Naive thymus-derived CD8-positive, alpha-beta T cell (primary cell): Measurements from ENCODE around the gene ATP5F1D. TPM values are rescaled to one million over a fixed set of nuclear protein-coding genes. Genes with fewer than 3 reads are reported as not detected.
A peak's percentile ranks its signal among the peaks of the same experiment; 100 is the strongest.

Source experiments
- ATAC-seq, 2 donors: fragments of 150-1000 bp; cut with Tn5 transposase in 1 of 2; sonication (Bioruptor Pico), chemical (Tn5 transposase) in 1 of 2; 1 replicate in 1 of 2; 2 replicates in 1 of 2; pipeline ENCODE4 v1.10.0; 2021; ENCODE audit warnings: mild to moderate bottlenecking in 2 of 2, moderate library complexity in 2 of 2
- POLR2A ChIA-PET: fragments of 350-600 bp; sonication (Branson Sonifier 250); formaldehyde crosslinking; loops from one replicate; lab custom pipeline; 2021; ENCODE audit warnings: antibody characterized with exemption; lab: Charles Lee
- DNase-seq, 10 donors: peaks; one replicate each; pipeline versions ENCODE4 v3.0.0 to v3.0.0-alpha.2; 2020 to 2022
- H3K27ac Mint-ChIP-seq, 10 donors: one replicate each; pipeline ENCODE4 v1.8.0; 2020 to 2022; ENCODE audit warnings: mild to moderate bottlenecking in 10 of 10, mixed read lengths in 10 of 10, moderate library complexity in 4 of 10, inconsistent platforms in 1 of 10
- H3K27me3 Mint-ChIP-seq, 5 donors: one replicate each; pipeline ENCODE4 v1.8.0; 2021 to 2022; ENCODE audit warnings: mixed read lengths in 5 of 5
- H3K36me3 Mint-ChIP-seq, 3 donors: one replicate each; pipeline ENCODE4 v1.8.0; 2020 to 2022; ENCODE audit warnings: mixed read lengths in 3 of 3, mild to moderate bottlenecking in 2 of 3, inconsistent platforms in 1 of 3
- H3K4me1 Mint-ChIP-seq, 4 donors: one replicate each; pipeline ENCODE4 v1.8.0; 2021 to 2022; ENCODE audit warnings: mixed read lengths in 4 of 4
- H3K4me3 Mint-ChIP-seq, 10 donors: one replicate each; pipeline ENCODE4 v1.8.0; 2020 to 2022; ENCODE audit warnings: mild to moderate bottlenecking in 10 of 10, mixed read lengths in 10 of 10, moderate library complexity in 6 of 10, inconsistent platforms in 1 of 10
- H3K9me3 Mint-ChIP-seq, 9 donors: one replicate each; pipeline ENCODE4 v1.8.0; 2020 to 2022; ENCODE audit warnings: mixed read lengths in 9 of 9, mild to moderate bottlenecking in 3 of 9, inconsistent platforms in 1 of 9, moderate library complexity in 1 of 9
- polyA plus RNA-seq, 3 donors: library from polyadenylated mRNA; unstranded; fragments of 300-500 nt; fragmentation: Illumina TruSeq; gene quantifications; one replicate each; pipeline ENCODE4 v1.2.3, GENCODE V29; 2021
- total RNA-seq, 8 experiments: library from RNA in 2 of 8; stranded (reverse) in 2 of 8; gene quantifications; one replicate each; pipeline ENCODE4 v1.2.3 and lab custom pipeline; 2021 to 2026

The ATP5F1D gene
- total and polyA plus RNA-seq, 5 experiments from 2014 or later: 83.9 to 264 (median 214) TPM

DNA sequence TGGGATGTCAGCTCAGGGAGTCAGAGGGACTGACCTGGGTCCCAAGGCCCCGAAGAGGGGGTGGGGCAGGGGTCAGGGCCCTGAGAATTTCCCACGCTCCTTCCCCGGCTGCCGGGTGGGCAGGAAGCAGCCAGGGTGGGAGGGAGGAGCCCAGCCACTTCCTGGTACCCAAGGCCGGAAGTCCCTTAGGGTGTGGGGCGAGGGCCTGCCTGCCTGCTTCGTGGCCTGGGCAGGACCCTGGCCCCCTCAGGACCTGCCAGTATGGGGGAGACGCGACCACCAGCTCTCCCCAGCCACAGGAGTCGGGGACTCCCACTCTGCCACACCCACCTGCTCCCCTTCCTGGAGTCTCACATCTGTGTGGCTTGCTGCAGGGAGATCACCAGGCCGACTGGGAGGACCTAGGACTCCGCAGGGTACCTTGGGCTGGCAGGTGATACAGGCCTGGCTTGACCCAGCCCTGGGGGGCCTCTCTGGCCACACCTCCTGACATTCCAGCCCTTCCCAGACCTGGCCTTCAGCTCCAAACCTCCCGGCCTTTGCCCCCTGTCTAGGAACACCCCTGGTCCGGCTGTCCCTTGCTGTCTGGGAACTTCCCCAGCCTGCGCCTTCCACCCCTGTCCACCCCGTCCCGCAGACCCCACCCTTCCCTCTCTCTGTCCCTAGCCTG lies 17.8 kb downstream of the ATP5F1D start:
- peak; percentile 50 to 87 (median 69) for DNase-seq
- Mint-ChIP-seq H3K4me3 (peak overlapping the region; percentile 80 to 97 (median 88)), H3K27me3 (peaks cover 0 to 2% (median 0%) of the 10 kb centered on the region in 5 donors), H3K9me3 (no peaks in the 10 kb centered on the region), H3K4me1 (peaks cover 27 to 72% (median 66%) of the 10 kb centered on the region in 4 donors), H3K36me3 (peaks cover 0 to 25% (median 7%) of the 10 kb centered on the region in 3 donors), H3K27ac (peak overlapping the region; percentile 92 to 99 (median 99))
- POLR2A ChIA-PET: interaction anchor here (0.7 to 13.6 kb wide), 7 partner anchors 4 to 350 kb away, joined by 3 to 480 read pairs (median 5); partner anchors contain the start of genes CIRBP, FAM174C and MIDN
- ATAC-seq: peak; percentile 24 to 29

DNA sequence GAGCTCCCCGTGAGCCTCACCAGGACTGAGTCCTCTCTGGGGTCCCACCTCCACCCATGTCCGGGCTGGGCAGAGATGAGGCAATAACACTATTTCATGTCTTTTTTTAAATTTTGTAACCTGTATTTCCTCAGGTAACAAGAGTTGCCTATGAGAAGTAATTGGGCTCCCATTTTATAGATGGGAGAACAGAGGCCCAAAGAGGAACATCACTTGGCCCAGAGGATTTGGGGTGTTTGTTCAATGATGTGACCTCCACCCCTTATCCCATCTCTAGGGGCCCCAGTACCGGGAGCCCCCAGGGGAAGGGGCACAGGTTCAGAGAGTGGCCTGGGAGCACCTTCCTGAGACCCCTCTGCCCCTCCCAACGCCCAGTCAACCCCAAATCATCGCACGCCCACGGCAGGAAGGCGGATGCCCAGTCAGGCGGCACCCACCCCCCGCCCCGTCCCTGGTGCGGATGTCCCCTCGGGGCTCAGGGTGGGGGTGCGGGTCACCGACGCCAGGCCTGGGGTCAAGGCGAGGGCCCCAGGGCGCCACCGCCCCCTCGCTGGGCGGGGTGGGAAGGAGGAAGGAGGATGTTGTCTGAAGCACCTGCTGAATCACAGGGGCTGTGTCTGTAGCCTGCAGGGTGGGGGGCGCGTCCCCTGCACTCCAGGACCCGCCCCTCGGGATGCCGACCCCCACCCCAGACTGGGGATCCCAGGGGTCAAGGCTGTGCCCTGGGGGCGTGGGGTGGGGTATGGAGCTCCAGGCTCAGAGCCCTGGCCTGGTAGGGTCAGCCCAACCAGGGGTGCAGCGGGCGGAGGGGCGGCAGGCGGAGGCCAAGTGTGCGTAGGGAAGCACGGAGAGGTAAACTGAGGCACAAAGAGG lies 18.6 kb downstream of the ATP5F1D start:
- no peaks in the 10 kb centered on the region for H3K9me3 Mint-ChIP-seq
- peaks cover 0 to 19% (median 7%) of the 10 kb centered on the region in 3 donors for H3K36me3 Mint-ChIP-seq
- peak; percentile 13 to 24 for ATAC-seq
- DNase-seq: peak in 6 of 10 donors; percentile 44 to 59 (median 47)
- H3K4me3 Mint-ChIP-seq: peak overlapping the region; percentile 83 to 98 (median 89)
- POLR2A ChIA-PET: interaction anchor here (0.5 to 13.6 kb wide), 8 partner anchors 4 to 351 kb away, joined by 3 to 594 read pairs (median 5); partner anchors contain the start of genes ATP5F1D, CBARP, CIRBP and FAM174C
- peaks cover 25 to 71% (median 67%) of the 10 kb centered on the region in 4 donors for H3K4me1 Mint-ChIP-seq
- peak overlapping the region; percentile 92 to 99 (median 99) for H3K27ac Mint-ChIP-seq
- H3K27me3 Mint-ChIP-seq: no peaks in the 10 kb centered on the region

DNA sequence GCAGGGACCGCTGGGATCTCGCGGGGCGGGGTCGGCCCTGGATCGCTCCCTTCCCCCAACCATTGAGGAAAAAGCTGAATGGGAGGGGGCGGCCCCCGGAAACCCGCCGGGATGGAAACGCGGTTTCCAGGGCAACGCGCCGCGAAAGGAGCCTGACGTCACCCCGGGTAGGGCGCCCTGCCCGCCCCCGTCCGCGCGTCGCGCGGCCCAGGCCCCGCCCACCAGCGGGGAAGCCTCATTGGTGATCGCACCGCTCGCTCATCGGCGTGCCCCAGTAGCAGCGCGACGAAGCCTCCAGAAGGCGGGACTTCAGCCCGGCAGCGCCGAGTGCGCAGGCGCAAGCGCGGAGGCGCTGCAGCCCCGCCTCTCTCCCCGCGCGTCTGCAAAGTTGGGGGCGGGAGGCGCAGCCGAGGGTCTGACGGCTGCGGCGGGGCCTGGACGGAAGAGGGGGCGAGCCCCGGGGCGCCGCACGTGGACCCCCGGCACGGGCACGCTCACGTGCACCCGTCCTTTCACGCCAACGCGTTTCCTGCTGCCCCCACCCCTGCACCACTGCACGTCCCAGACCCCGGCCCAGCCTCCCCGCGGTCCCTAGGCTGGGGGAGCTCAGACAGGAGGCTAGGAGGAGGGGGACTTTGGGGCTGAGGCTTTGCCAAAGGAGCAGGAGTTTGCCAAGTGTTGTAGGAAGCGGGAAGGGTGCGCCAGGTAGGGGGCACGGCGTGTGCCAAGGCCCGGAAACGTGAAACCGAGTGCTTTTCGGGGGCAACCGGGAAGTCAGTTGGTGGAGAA lies 19.4 kb downstream of the ATP5F1D start:
- ATAC-seq (peak; percentile 71 to 83), DNase-seq (peak; percentile 91 to 99 (median 98))
- peak overlapping the region; percentile 86 to 100 (median 99) for H3K27ac Mint-ChIP-seq
- H3K4me3 Mint-ChIP-seq: peak overlapping the region; percentile 86 to 98 (median 90)
- POLR2A ChIA-PET: interaction anchor here (0.5 to 13.6 kb wide), 5 partner anchors 3 to 74 kb away, joined by 4 to 594 read pairs (median 480); partner anchors contain the start of genes ATP5F1D, CBARP, CIRBP and FAM174C
- peaks cover 29 to 73% (median 69%) of the 10 kb centered on the region in 4 donors for H3K4me1 Mint-ChIP-seq
- no peaks in the 10 kb centered on the region for H3K27me3 Mint-ChIP-seq
- H3K9me3 Mint-ChIP-seq: no peaks in the 10 kb centered on the region
- H3K36me3 Mint-ChIP-seq: peaks cover 0 to 17% (median 7%) of the 10 kb centered on the region in 3 donors

DNA sequence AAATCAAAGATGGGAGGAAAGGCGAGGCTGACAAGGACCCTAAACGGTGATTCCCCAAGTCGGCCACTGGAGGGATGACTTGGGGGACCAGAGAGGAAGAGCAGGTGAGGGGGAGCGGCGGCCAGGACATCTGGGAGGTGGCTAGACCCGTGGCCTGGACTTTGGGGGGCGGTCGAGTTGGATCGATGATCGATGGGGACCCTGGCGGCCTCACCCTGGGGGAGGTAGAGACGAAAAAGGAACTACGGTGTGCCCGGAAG lies 19.9 kb downstream of the ATP5F1D start:
- H3K36me3 Mint-ChIP-seq: peaks cover 0 to 12% (median 7%) of the 10 kb centered on the region in 3 donors
- POLR2A ChIA-PET: interaction anchor here (1.1 to 13.6 kb wide), 4 partner anchors 3 to 194 kb away, joined by 5 to 594 read pairs (median 480); partner anchors contain the start of genes ARHGAP45, ATP5F1D, CBARP and CIRBP
- H3K4me3 Mint-ChIP-seq: peak overlapping the region; percentile 86 to 98 (median 90)
- ATAC-seq (peak in 1 of 2 donors; percentile 5), DNase-seq (no peak)
- peak overlapping the region; percentile 86 to 100 (median 99) for H3K27ac Mint-ChIP-seq
- H3K4me1 Mint-ChIP-seq: peaks cover 31 to 69% (median 68%) of the 10 kb centered on the region in 4 donors
- no peaks in the 10 kb centered on the region for H3K9me3 Mint-ChIP-seq
- no peaks in the 10 kb centered on the region for H3K27me3 Mint-ChIP-seq

DNA sequence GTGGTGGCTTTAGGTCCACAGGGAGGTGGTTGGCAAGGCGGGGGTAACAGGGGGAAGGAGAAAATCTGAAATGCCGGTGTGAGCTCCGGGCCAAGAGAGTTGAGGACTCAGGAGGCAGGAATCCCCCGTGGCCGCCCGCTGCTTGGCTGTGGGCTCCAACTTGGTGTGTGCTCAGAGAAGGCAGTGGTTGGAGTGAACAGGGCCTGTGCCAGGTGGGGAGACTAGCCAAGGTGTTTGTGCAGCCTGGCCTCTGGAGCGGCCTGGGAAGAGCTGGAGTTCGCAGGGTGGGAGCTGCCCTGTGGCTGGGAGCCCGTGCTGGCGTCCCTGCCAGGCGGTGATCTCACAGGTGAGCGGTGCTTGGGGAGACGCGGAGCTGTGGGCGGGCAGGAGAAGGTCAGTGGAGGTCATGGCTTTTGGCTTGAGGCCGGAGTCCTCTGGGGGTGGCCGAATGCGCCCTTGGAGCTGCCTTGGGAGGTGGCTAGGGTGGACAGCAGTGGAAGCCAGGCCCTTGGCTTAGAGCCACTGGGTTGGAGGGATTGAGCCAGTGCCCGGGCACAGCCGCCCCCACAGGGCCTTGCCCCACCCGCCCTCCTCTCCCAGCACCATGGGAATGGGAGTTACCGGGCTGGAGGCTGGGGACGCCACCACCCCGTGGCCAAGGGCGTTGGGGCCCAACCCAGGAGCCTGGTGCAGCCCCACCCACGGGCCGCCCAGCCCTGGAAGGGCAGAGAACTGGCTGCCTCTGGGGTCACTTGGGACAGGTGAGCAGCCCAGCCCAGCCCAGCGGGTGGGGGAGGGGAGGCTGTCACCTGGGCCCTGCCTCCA lies 20.5 kb downstream of the ATP5F1D start:
- DNase-seq (peak in 5 of 10 donors; percentile 35 to 61 (median 41)), ATAC-seq (no peak)
- Mint-ChIP-seq H3K27me3 (no peaks in the 10 kb centered on the region), H3K9me3 (no peaks in the 10 kb centered on the region), H3K36me3 (peaks cover 0 to 9% (median 7%) of the 10 kb centered on the region in 3 donors), H3K4me1 (peaks cover 31 to 69% (median 66%) of the 10 kb centered on the region in 4 donors), H3K27ac (peak overlapping the region; percentile 86 to 100 (median 99)), H3K4me3 (peak overlapping the region; percentile 86 to 98 (median 90))
- POLR2A ChIA-PET: interaction anchor here (0.8 to 13.6 kb wide), 5 partner anchors 2 to 195 kb away, joined by 5 to 594 read pairs (median 480); partner anchors contain the start of genes ARHGAP45, ATP5F1D, CBARP and CIRBP

DNA sequence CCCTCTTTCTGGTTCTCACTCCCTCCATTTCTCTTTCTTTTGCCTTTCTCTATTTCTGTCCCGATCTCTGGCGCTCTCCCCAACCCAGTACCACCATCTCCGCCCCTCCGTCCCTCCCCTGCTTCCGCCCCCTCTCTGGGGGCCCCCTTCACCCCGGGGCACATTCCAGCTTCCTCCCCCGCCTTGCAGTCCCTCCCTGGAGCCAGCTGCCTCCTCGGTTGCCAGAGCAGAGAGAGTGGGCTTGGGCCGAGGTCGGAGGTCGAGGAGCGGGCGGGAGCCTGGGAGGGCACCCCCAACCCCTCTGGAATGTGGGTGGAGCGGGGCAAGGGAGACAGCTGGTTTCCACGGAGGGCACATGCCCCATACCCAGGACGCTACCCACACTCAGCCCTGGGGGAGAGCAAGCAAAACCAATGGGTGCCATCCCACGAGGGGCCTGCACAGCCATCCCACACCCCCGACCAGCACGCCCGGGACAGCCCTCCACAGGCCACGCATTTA lies 21.1 kb downstream of the ATP5F1D start:
- DNase-seq (peak in 1 of 10 donors; percentile 25), ATAC-seq (no peak)
- Mint-ChIP-seq H3K27ac (peak overlapping the region in 9 of 10 donors; percentile 28 to 99 (median 88)), H3K36me3 (peaks cover 0 to 4% (median 3%) of the 10 kb centered on the region in 3 donors), H3K4me1 (peaks cover 30 to 70% (median 67%) of the 10 kb centered on the region in 4 donors), H3K4me3 (peak overlapping the region; percentile 31 to 97 (median 58)), H3K9me3 (no peaks in the 10 kb centered on the region), H3K27me3 (no peaks in the 10 kb centered on the region)
- POLR2A ChIA-PET: interaction anchor here (0.8 to 12.2 kb wide), 5 partner anchors 8 to 195 kb away, joined by 5 to 594 read pairs (median 7); partner anchors contain the start of genes ARHGAP45, ATP5F1D, CBARP and FAM174C

DNA sequence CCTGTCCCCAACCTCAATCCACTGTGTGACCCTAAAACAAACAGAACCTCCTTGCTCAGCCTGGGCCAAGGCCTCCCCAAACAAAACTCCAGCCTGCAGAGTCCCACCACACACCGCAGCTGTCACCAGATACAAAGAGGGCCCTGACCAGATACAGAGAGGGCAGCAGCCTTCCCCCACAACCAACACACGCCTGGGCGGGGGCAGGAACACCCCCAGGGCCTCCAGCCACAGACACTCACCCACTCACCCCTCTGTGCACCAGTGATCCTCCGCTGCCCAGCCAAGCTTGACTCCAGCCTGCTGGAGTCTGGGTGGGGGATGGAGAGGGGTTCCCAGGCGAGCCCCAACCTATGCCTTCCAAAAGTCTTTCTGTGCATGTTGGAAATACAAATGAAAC lies 21.6 kb downstream of the ATP5F1D start:
- ATAC-seq: no peak
- Mint-ChIP-seq H3K9me3 (no peaks in the 10 kb centered on the region), H3K27me3 (no peaks in the 10 kb centered on the region), H3K4me1 (peaks cover 30 to 70% (median 66%) of the 10 kb centered on the region in 4 donors), H3K36me3 (peaks cover 0 to under 1% (median 0%) of the 10 kb centered on the region in 3 donors), H3K4me3 (peak overlapping the region in 9 of 10 donors; percentile 48 to 97 (median 50)), H3K27ac (peak overlapping the region; percentile 48 to 99 (median 86))
- no peak for DNase-seq
- POLR2A ChIA-PET: interaction anchor here (0.8 to 12.2 kb wide), 4 partner anchors 8 to 222 kb away, joined by 3 to 594 read pairs (median 243); partner anchors contain the start of genes ATP5F1D, CBARP, FAM174C and MIDN

DNA sequence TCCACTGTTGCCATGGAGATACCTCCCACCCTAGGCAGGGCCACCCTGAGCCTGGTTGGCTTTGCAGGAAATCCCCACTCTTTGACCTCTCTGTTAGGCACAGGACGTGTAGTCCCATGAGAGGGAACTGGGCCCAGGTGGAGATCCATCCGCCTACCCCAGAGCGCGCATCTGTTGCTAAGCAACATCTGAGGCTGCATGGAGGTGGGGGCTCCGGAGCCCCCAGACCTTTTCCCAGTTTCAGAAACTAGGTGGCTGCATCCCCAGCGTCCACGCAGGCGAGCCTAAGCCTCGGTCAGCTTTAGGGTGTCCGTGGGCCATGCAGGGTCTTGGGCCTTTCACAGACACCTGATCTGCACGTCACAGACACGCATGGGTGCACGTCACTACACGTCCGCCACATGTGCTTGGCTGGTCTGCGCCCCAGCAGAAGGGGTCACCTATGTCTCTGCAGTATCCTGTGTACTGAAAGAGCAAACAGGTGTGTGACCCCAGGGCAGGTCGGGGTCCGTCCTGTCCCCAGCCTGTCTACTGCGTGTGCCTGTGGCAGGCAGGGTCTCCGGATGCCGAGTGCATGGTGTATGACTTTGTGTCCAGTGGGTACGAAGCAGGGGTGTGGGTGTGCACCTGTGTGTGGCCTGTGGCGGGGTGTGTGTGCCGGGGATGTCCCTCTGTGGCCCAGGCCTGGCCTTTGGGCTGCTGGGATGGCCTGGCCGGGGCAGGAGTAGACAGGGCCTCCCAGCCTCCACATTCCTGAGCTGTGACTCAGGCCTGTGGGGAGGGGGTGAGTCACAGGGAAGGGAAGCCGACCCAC lies 23.5 kb downstream of the ATP5F1D start:
- Mint-ChIP-seq H3K27ac (peak overlapping the region in 9 of 10 donors; percentile 5 to 91 (median 83)), H3K27me3 (no peaks in the 10 kb centered on the region), H3K4me1 (peaks cover 34 to 70% (median 62%) of the 10 kb centered on the region in 4 donors), H3K9me3 (no peaks in the 10 kb centered on the region), H3K36me3 (peaks cover 0 to 1% (median 0%) of the 10 kb centered on the region in 3 donors), H3K4me3 (peak overlapping the region in 9 of 10 donors; percentile 47 to 76 (median 67))
- no peak for ATAC-seq
- POLR2A ChIA-PET: interaction anchor here (0.6 to 12.2 kb wide), 6 partner anchors 10 to 732 kb away, joined by 3 to 594 read pairs (median 14); partner anchors contain the start of genes ATP5F1D, CBARP, FAM174C and MIDN
- DNase-seq: no peak

DNA sequence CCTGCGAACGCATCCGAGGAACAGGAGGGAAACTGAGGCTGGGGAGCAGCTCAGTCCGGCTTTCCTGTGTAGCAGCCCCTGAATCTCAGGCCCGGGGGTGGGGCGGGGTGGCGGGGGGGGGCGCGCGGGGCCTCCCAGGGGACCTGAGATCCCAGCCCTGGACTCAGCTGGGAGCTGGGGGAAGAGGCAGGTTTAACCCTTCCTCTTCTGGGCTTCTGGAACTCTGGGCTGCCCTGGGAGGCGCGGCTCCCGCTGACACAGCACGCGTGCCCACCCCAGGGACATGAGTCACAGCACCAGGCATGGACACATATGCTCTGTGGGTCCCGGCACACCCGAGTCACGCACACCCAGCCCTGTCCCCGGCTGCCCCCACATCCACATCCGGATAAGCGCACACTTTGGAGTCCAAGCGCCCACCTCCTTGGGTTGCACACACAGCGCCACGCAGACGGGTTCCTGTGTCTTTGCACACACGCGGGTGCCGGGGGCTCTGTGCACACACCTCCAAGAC lies 24.1 kb downstream of the ATP5F1D start:
- Mint-ChIP-seq H3K9me3 (no peaks in the 10 kb centered on the region), H3K4me1 (peaks cover 36 to 76% (median 65%) of the 10 kb centered on the region in 4 donors), H3K27me3 (no peaks in the 10 kb centered on the region), H3K36me3 (peaks cover 0 to 8% (median 0%) of the 10 kb centered on the region in 3 donors), H3K4me3 (peak overlapping the region in 9 of 10 donors; percentile 45 to 93 (median 58)), H3K27ac (peak overlapping the region in 9 of 10 donors; percentile 13 to 92 (median 81))
- POLR2A ChIA-PET: interaction anchor here (0.6 to 12.2 kb wide), 6 partner anchors 10 to 733 kb away, joined by 3 to 594 read pairs (median 14); partner anchors contain the start of genes ATP5F1D, CBARP, FAM174C and MIDN
- DNase-seq (peak in 3 of 10 donors; percentile 40 to 77 (median 44)), ATAC-seq (no peak)
